ENCODE results near the gene RB1.

The RB1 gene

DNA sequence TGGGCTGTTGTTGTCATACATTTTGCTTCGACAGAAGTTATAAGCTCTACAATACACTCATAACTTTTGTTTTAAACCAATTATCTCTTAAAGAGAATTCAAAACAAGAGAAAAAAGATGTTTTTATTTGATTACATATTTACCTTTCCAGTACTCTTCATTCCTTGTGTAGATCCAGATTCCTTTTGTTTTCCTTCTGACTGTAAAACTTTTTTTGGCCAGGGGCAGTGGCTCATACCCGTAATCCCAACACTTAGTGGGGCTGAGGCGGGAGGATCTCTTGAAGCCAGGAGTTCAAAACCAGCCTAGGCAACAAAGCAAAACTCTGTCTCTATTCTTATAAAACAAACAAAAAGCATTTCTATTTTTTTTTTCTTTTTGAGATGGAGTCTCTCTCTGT is 87.7 kb downstream of the RB1 start:
- Histone ChIP-seq H3K4me3 (ENCODE audit: low read length) (no peak overlapping the region), H3K9me3 (ENCODE audit: low read length) (peaks cover 6% of the 10 kb centered on the region), H2AFZ (ENCODE audit: low read depth, low read length) (no peak overlapping the region), H3K27me3 (ENCODE audit: insufficient read depth, low read length) (no peaks in the 10 kb centered on the region), H3K36me3 (ENCODE audit: insufficient read depth, low read length) (peaks cover 10% of the 10 kb centered on the region), H3K4me1 (ENCODE audit: insufficient read depth, low read length) (no peaks in the 10 kb centered on the region)

DNA sequence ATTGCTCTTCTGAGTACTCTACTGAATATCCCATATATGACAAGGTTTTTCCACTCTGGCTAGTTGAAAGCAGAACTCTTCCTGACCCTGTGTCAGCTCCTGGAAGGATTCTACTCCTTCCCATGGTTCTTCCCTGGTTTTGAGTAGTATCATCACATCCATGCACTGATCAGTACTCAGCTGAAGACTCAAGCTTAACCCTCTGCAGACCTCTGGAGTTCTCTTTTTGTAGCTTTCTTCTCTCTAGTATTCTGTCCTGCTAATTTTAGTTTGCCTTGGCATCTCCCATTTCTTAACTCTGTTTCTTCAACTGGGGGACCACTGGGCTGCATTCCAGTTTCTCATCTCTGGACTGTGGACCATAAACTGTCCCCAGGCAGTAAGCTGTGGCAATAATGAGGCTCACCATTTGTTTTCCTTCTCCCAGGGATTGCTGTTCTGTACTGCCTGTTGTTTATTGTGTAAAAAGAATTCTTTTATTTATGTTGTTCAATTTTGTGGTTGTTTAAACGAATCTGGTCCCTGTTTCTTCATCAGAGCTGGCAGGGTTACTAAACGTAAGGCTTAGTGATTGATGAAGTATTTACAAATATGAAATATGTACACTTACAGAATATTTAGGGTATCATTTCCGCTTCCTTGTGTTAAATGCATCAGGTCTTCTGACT is 89.6 kb downstream of the RB1 start:
- Histone ChIP-seq H3K9me3 (ENCODE audit: low read length) (peaks cover 6% of the 10 kb centered on the region), H3K4me3 (ENCODE audit: low read length) (no peak overlapping the region), H3K36me3 (ENCODE audit: insufficient read depth, low read length) (peaks cover 10% of the 10 kb centered on the region), H3K4me1 (ENCODE audit: insufficient read depth, low read length) (no peaks in the 10 kb centered on the region), H3K27me3 (ENCODE audit: insufficient read depth, low read length) (no peaks in the 10 kb centered on the region), H2AFZ (ENCODE audit: low read depth, low read length) (no peak overlapping the region)

- no peak overlapping the region for H2AFZ ChIP-seq (ENCODE audit: low read depth, low read length)
- peaks cover 6% of the 10 kb centered on the region for H3K9me3 ChIP-seq (ENCODE audit: low read length)
- H3K4me1 ChIP-seq (ENCODE audit: insufficient read depth, low read length) = no peaks in the 10 kb centered on the region
- H3K4me3 ChIP-seq (ENCODE audit: low read length) = no peak overlapping the region
- H3K36me3 ChIP-seq (ENCODE audit: insufficient read depth, low read length) = peaks cover 10% of the 10 kb centered on the region
- H3K27me3 ChIP-seq (ENCODE audit: insufficient read depth, low read length) = no peaks in the 10 kb centered on the region
Measured at GRCh38 chr13:48393698-48394085, 90.1 kb downstream of the RB1 start.

DNA sequence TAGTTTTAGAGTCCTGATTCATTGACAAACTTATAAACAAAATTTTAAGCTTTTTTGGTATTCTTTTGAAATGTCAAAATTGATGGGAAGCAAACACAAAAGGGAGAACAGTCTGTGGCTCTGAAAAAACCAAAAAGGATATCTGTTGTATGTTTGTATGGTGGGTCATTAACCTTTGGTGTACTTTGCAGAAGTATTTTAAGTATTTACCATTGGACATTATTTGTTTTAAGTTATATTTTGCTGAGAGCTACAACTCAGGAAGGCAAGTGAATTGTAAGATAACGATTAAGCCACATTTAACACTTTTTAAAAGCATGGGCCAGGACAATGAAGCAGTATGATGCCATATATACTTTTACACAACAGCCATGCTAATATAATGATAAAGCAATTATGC is 94.2 kb downstream of the RB1 start:
- Histone ChIP-seq H3K27me3 (ENCODE audit: insufficient read depth, low read length) (no peaks in the 10 kb centered on the region), H3K36me3 (ENCODE audit: insufficient read depth, low read length) (peaks cover 10% of the 10 kb centered on the region), H3K4me3 (ENCODE audit: low read length) (no peak overlapping the region), H3K4me1 (ENCODE audit: insufficient read depth, low read length) (no peaks in the 10 kb centered on the region), H3K9me3 (ENCODE audit: low read length) (peaks cover 6% of the 10 kb centered on the region), H2AFZ (ENCODE audit: low read depth, low read length) (no peak overlapping the region)

- Histone ChIP-seq H2AFZ (ENCODE audit: low read depth, low read length) (no peak overlapping the region), H3K9me3 (ENCODE audit: low read length) (peaks cover 6% of the 10 kb centered on the region), H3K4me1 (ENCODE audit: insufficient read depth, low read length) (no peaks in the 10 kb centered on the region), H3K36me3 (ENCODE audit: insufficient read depth, low read length) (peaks cover 10% of the 10 kb centered on the region), H3K27me3 (ENCODE audit: insufficient read depth, low read length) (no peaks in the 10 kb centered on the region), H3K4me3 (ENCODE audit: low read length) (no peak overlapping the region)
Measured at GRCh38 chr13:48398450-48399095, 95.0 kb downstream of the RB1 start.

DNA sequence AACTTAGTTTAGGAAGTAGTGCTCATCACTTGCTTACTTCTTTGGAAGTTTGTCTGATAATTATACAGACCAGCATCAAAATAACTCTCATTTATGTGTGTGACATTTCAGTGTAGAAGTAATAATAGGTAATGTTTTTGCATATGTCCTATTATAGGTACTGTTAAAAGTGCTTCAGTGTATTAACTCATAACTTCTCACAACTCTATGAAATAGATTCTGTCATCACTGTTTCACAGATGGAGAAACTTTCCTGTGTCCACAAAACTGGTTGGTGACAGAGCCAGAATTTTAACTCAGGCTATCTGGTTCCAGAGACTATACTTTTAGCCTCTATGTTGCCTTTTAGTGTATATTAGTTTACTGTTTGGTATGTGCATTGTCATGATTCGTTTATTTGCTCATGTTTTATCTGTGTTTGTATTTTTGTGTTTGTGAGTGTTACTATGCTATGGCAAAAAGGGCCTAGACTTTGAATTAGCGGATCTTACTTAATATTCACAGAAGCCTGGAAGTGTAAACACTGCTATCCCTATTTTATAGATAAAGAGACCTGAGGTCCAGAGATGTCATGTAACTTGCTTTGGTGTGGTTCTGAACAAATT is 96.6 kb downstream of the RB1 start:
- Histone ChIP-seq H3K36me3 (ENCODE audit: insufficient read depth, low read length) (no peaks in the 10 kb centered on the region), H3K4me3 (ENCODE audit: low read length) (no peak overlapping the region), H3K27me3 (ENCODE audit: insufficient read depth, low read length) (no peaks in the 10 kb centered on the region), H2AFZ (ENCODE audit: low read depth, low read length) (no peak overlapping the region), H3K9me3 (ENCODE audit: low read length) (no peaks in the 10 kb centered on the region), H3K4me1 (ENCODE audit: insufficient read depth, low read length) (no peaks in the 10 kb centered on the region)

GRCh38 chr13:48400850-48401291 is 97.3 kb downstream of the RB1 start:
- no peaks in the 10 kb centered on the region for H3K9me3 ChIP-seq (ENCODE audit: low read length)
- H3K4me3 ChIP-seq (ENCODE audit: low read length) = no peak overlapping the region
- no peaks in the 10 kb centered on the region for H3K36me3 ChIP-seq (ENCODE audit: insufficient read depth, low read length)
- no peaks in the 10 kb centered on the region for H3K27me3 ChIP-seq (ENCODE audit: insufficient read depth, low read length)
- no peak overlapping the region for H2AFZ ChIP-seq (ENCODE audit: low read depth, low read length)
- no peaks in the 10 kb centered on the region for H3K4me1 ChIP-seq (ENCODE audit: insufficient read depth, low read length)

GRCh38 chr13:48401480-48401879 is 97.9 kb downstream of the RB1 start:
- H3K4me3 ChIP-seq (ENCODE audit: low read length) = no peak overlapping the region

GRCh38 chr13:48402325-48402932 is 98.9 kb downstream of the RB1 start:
- Histone ChIP-seq H3K9me3 (ENCODE audit: low read length) (no peaks in the 10 kb centered on the region), H3K27me3 (ENCODE audit: insufficient read depth, low read length) (no peaks in the 10 kb centered on the region), H3K4me3 (ENCODE audit: low read length) (no peak overlapping the region), H2AFZ (ENCODE audit: low read depth, low read length) (no peak overlapping the region), H3K36me3 (ENCODE audit: insufficient read depth, low read length) (no peaks in the 10 kb centered on the region), H3K4me1 (ENCODE audit: insufficient read depth, low read length) (no peaks in the 10 kb centered on the region)

More at GRCh38 chr13:48401480-48401879, 97.9 kb downstream of the RB1 start:
- no peaks in the 10 kb centered on the region for H3K9me3 ChIP-seq (ENCODE audit: low read length)
- H3K4me1 ChIP-seq (ENCODE audit: insufficient read depth, low read length) = no peaks in the 10 kb centered on the region
- no peak overlapping the region for H2AFZ ChIP-seq (ENCODE audit: low read depth, low read length)
- H3K36me3 ChIP-seq (ENCODE audit: insufficient read depth, low read length) = no peaks in the 10 kb centered on the region
- no peaks in the 10 kb centered on the region for H3K27me3 ChIP-seq (ENCODE audit: insufficient read depth, low read length)

- Histone ChIP-seq H3K9me3 (ENCODE audit: low read length) (no peaks in the 10 kb centered on the region), H3K4me1 (ENCODE audit: insufficient read depth, low read length) (no peaks in the 10 kb centered on the region), H2AFZ (ENCODE audit: low read depth, low read length) (no peak overlapping the region), H3K4me3 (ENCODE audit: low read length) (no peak overlapping the region), H3K27me3 (ENCODE audit: insufficient read depth, low read length) (no peaks in the 10 kb centered on the region), H3K36me3 (ENCODE audit: insufficient read depth, low read length) (no peaks in the 10 kb centered on the region)
Measured at GRCh38 chr13:48403151-48403631, 99.6 kb downstream of the RB1 start.

- H3K9me3 ChIP-seq (ENCODE audit: low read length) = no peaks in the 10 kb centered on the region
- no peaks in the 10 kb centered on the region for H3K4me1 ChIP-seq (ENCODE audit: insufficient read depth, low read length)
- no peak overlapping the region for H2AFZ ChIP-seq (ENCODE audit: low read depth, low read length)
- no peaks in the 10 kb centered on the region for H3K27me3 ChIP-seq (ENCODE audit: insufficient read depth, low read length)
- no peak overlapping the region for H3K4me3 ChIP-seq (ENCODE audit: low read length)
- H3K36me3 ChIP-seq (ENCODE audit: insufficient read depth, low read length) = no peaks in the 10 kb centered on the region
Measured at GRCh38 chr13:48403913-48404312, 100.4 kb downstream of the RB1 start.

DNA sequence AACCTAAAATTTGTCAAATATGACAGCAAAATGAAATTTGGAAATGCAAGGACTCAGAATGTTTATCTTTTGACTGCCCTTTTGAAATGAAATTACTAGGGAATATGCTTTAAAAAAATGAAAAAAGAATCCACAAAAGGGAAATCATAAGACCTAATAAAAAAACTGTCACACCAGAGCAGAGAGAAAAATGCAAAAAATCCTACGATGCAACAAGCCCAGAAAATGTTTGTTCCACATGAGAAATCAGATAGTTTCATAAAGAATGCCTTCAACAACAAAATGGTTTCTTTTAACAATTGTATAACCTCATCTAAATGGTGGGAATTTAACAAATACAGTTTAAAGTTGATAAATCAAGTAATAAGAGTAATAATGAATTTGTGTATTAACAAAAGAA is 101.4 kb downstream of the RB1 start:
- H3K36me3 ChIP-seq (ENCODE audit: insufficient read depth, low read length) = no peaks in the 10 kb centered on the region
- H2AFZ ChIP-seq (ENCODE audit: low read depth, low read length) = no peak overlapping the region
- H3K4me3 ChIP-seq (ENCODE audit: low read length) = no peak overlapping the region
- H3K9me3 ChIP-seq (ENCODE audit: low read length) = no peaks in the 10 kb centered on the region
- H3K4me1 ChIP-seq (ENCODE audit: insufficient read depth, low read length) = no peaks in the 10 kb centered on the region
- H3K27me3 ChIP-seq (ENCODE audit: insufficient read depth, low read length) = no peaks in the 10 kb centered on the region

GRCh38 chr13:48405875-48406274 is 102.3 kb downstream of the RB1 start:
- Histone ChIP-seq H3K36me3 (ENCODE audit: insufficient read depth, low read length) (no peaks in the 10 kb centered on the region), H2AFZ (ENCODE audit: low read depth, low read length) (no peak overlapping the region), H3K4me1 (ENCODE audit: insufficient read depth, low read length) (peaks cover 4% of the 10 kb centered on the region), H3K9me3 (ENCODE audit: low read length) (no peaks in the 10 kb centered on the region), H3K4me3 (ENCODE audit: low read length) (no peak overlapping the region), H3K27me3 (ENCODE audit: insufficient read depth, low read length) (no peaks in the 10 kb centered on the region)
